K562 (cell line): Measurements from ENCODE around the gene PLEKHA6. TPM values are rescaled to one million over a fixed set of nuclear protein-coding genes. Genes with fewer than 3 reads are reported as not detected.
A peak's percentile ranks its signal among the peaks of the same experiment; 100 is the strongest.

Experiments
- ARHGAP35 ChIP-seq: fragments of 450-650 bp; IDR thresholded peaks from 2 replicates; pipeline ENCODE4 v1.6.1; 2018; ENCODE audit not compliant: partially characterized antibody
- BHLHE40 ChIP-seq: IDR thresholded peaks from 2 replicates; pipeline ENCODE4 v1.6.1; 2011; ENCODE audit warnings: low read length, improper control_type of control experiment
- CHD1 ChIP-seq: fragments of 200-600 bp; sonication (generic); IDR thresholded peaks from one replicate; pipeline ENCODE4 v1.6.1; 2012; ENCODE audit warnings: mild to moderate bottlenecking, moderate library complexity, low read length, inconsistent platforms
- E2F3 ChIP-seq: fragments of 250-450 bp; sonication (Bioruptor Pico); IDR thresholded peaks from 2 replicates; pipeline ENCODE4 v1.4.0; 2020; ENCODE audit warnings: mild to moderate bottlenecking
- KLF1 ChIP-seq: fragments of 450-650 bp; IDR thresholded peaks from 2 replicates; pipeline ENCODE4 v1.6.1; 2016; ENCODE audit warnings: missing genetic modification characterization, missing compliant biosample characterization
- MAZ ChIP-seq, 2 experiments: fragments of 450-650 bp in 1 of 2; sonication (generic) in 1 of 2; formaldehyde crosslinking; IDR thresholded peaks in 1 of 2; conservative IDR thresholded peaks in 1 of 2; 2 replicates each; pipeline versions ENCODE4 v1.4.0 to v1.5.0; 2020; ENCODE audit warnings: mild to moderate bottlenecking in 1 of 2, missing genetic modification reagents in 1 of 2
- MCM3 ChIP-seq: fragments of 450-650 bp; IDR thresholded peaks from 2 replicates; pipeline ENCODE4 v1.6.1; 2016
- RAD51 ChIP-seq: fragments of 450-650 bp; IDR thresholded peaks from 2 replicates; pipeline ENCODE4 v1.7.1; 2016; ENCODE audit warnings: low read depth, mild to moderate bottlenecking, borderline replicate concordance
- ZBTB1 ChIP-seq: sonication (generic); formaldehyde crosslinking; IDR thresholded peaks from 2 replicates; pipeline ENCODE4 v1.8.1; 2023; ENCODE audit warnings: missing genetic modification reagents, low read depth, mild to moderate bottlenecking, borderline replicate concordance
- ZNF217 ChIP-seq: sonication (generic); formaldehyde crosslinking; IDR thresholded peaks from 2 replicates; pipeline ENCODE4 v1.8.0; 2022; ENCODE audit warnings: mild to moderate bottlenecking, missing genetic modification reagents
- ZNF224 ChIP-seq: sonication (generic); formaldehyde crosslinking; IDR thresholded peaks from 2 replicates; pipeline ENCODE4 v1.8.0; 2022; ENCODE audit warnings: mild to moderate bottlenecking, missing genetic modification reagents
- ZNF3 ChIP-seq: fragments of 250-450 bp; sonication (Bioruptor Pico); IDR thresholded peaks from 2 replicates; pipeline ENCODE4 v1.5.0; 2021; ENCODE audit warnings: mild to moderate bottlenecking, moderate library complexity
- ZNF699 ChIP-seq: fragments of 250-450 bp; sonication (Bioruptor Pico); IDR thresholded peaks from 2 replicates; pipeline ENCODE4 v1.8.0; 2021; ENCODE audit warnings: mild to moderate bottlenecking, moderate library complexity; ENCODE audit not compliant: insufficient replicate concordance
- polyA plus RNA-seq, 8 experiments: library from polyadenylated mRNA; depleted of rRNA in 4 of 8; stranded (reverse) in 5 of 8; unstranded in 3 of 8; fragments of >200 nt; fragmentation: Nextera tagmentation in 2 of 8; fragmentation: Illumina TruSeq in 1 of 8; extraction: Ambion mirVana in 2 of 8; extraction: Trizol in 1 of 8; gene quantifications; 2 replicates each; pipeline versions ENCODE4 v1.2.1 to v1.2.3, GENCODE V29; 2011 to 2014; ENCODE audit warnings: inconsistent platforms in 1 of 8, missing spikeins in 1 of 8
- total RNA-seq, 7 experiments: library from RNA; depleted of rRNA in 6 of 7; stranded (reverse); fragments of >200 nt in 6 of 7; fragmentation: Illumina TruSeq in 2 of 7; extraction: Trizol in 2 of 7; gene quantifications; 2 replicates each; pipeline versions ENCODE4 v1.2.1 to v1.2.3, GENCODE V29; 2011 to 2021; ENCODE audit warnings: low replicate concordance in 1 of 7
- TF ChIP-seq, protein P1 (sequence below): sonication (generic); formaldehyde crosslinking; IDR thresholded peaks from 2 replicates; pipeline ENCODE4 v1.5.0; 2020; ENCODE audit warnings: missing genetic modification reagents
- TF ChIP-seq, protein P2 (sequence below): sonication (generic); formaldehyde crosslinking; IDR thresholded peaks from 2 replicates; pipeline ENCODE4 v1.8.1; 2023; ENCODE audit warnings: mild to moderate bottlenecking, missing genetic modification reagents
- TF ChIP-seq, protein P3 (sequence below): fragments of 250-450 bp; sonication (Bioruptor Pico); IDR thresholded peaks from 2 replicates; pipeline ENCODE4 v1.4.0; 2020

Gene PLEKHA6
- total and polyA plus RNA-seq, 9 of the 15 experiments (the other 6 are each of a cell fraction or from before 2014, with no cell fraction given) = under 0.01 to 0.33 (median 0.01) TPM; not detected in 4

DNA sequence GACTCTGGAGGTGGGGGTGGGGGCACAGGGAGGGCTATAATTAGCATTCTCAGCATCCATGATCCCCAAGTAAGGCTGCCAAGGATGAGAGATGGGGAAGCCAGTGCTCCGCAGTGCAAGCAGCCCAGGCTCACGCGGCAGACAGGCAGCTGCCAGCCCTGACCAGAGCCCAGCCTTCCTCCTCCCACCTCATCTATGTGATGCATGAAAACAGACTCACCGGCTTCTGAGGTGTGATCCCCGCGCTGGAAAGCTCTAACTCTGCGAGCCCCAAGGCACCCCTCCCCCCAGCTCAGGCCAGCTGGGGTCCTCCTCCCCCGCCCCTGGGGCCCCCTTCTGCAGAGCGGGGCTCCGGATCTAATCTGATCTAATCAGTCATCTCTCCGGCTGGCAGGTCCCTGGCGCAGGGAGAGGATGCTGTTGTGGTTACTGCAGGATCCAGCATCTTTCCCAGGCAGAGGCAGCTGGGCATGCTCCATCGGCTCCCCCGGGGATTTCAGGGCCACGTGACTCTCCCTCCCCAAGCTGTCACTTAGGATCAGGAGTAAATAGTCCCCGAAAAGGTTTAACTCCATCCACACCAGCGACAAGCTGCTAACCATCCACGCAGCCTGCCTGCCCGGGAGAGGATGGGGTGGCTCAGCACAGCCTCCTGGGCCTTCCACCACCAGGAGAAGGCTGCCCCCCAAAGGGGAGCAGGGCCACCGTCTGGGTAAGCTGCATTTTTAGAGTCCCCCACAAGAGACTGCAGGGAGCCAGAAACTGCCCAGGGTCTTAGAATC, at the start of gene PLEKHA6 (continued):
- TF ChIP-seq, protein P1, sequence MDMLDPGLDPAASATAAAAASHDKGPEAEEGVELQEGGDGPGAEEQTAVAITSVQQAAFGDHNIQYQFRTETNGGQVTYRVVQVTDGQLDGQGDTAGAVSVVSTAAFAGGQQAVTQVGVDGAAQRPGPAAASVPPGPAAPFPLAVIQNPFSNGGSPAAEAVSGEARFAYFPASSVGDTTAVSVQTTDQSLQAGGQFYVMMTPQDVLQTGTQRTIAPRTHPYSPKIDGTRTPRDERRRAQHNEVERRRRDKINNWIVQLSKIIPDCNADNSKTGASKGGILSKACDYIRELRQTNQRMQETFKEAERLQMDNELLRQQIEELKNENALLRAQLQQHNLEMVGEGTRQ (CRISPR knock-in tag) = peak; percentile 81
- TF ChIP-seq CHD1 (no peak), ZNF699 (CRISPR knock-in tag) (no peak), KLF1 (no peak), ZNF224 (CRISPR knock-in tag) (no peak), MCM3 (no peak), RAD51 (peak; percentile 61), ZBTB1 (no peak), ZNF3 (CRISPR knock-in tag) (no peak), ZNF217 (no peak), MAZ (CRISPR knock-in tag; conservative IDR thresholded peaks at IDR 0.05 in 1 of 2, IDR thresholded peaks at IDR 0.05 in 1 of 2) (0 out of 4 replicates have a peak, but pooled peaks of 1 of the 2 experiments have one; percentile 15), ARHGAP35 (no peak), E2F3 (CRISPR knock-in tag) (no peak), BHLHE40 (peak; percentile 22; the same call in 1 of the 2 replicates)
- TF ChIP-seq, protein P2, sequence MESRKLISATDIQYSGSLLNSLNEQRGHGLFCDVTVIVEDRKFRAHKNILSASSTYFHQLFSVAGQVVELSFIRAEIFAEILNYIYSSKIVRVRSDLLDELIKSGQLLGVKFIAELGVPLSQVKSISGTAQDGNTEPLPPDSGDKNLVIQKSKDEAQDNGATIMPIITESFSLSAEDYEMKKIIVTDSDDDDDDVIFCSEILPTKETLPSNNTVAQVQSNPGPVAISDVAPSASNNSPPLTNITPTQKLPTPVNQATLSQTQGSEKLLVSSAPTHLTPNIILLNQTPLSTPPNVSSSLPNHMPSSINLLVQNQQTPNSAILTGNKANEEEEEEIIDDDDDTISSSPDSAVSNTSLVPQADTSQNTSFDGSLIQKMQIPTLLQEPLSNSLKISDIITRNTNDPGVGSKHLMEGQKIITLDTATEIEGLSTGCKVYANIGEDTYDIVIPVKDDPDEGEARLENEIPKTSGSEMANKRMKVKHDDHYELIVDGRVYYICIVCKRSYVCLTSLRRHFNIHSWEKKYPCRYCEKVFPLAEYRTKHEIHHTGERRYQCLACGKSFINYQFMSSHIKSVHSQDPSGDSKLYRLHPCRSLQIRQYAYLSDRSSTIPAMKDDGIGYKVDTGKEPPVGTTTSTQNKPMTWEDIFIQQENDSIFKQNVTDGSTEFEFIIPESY = no peak
- TF ChIP-seq, protein P3, sequence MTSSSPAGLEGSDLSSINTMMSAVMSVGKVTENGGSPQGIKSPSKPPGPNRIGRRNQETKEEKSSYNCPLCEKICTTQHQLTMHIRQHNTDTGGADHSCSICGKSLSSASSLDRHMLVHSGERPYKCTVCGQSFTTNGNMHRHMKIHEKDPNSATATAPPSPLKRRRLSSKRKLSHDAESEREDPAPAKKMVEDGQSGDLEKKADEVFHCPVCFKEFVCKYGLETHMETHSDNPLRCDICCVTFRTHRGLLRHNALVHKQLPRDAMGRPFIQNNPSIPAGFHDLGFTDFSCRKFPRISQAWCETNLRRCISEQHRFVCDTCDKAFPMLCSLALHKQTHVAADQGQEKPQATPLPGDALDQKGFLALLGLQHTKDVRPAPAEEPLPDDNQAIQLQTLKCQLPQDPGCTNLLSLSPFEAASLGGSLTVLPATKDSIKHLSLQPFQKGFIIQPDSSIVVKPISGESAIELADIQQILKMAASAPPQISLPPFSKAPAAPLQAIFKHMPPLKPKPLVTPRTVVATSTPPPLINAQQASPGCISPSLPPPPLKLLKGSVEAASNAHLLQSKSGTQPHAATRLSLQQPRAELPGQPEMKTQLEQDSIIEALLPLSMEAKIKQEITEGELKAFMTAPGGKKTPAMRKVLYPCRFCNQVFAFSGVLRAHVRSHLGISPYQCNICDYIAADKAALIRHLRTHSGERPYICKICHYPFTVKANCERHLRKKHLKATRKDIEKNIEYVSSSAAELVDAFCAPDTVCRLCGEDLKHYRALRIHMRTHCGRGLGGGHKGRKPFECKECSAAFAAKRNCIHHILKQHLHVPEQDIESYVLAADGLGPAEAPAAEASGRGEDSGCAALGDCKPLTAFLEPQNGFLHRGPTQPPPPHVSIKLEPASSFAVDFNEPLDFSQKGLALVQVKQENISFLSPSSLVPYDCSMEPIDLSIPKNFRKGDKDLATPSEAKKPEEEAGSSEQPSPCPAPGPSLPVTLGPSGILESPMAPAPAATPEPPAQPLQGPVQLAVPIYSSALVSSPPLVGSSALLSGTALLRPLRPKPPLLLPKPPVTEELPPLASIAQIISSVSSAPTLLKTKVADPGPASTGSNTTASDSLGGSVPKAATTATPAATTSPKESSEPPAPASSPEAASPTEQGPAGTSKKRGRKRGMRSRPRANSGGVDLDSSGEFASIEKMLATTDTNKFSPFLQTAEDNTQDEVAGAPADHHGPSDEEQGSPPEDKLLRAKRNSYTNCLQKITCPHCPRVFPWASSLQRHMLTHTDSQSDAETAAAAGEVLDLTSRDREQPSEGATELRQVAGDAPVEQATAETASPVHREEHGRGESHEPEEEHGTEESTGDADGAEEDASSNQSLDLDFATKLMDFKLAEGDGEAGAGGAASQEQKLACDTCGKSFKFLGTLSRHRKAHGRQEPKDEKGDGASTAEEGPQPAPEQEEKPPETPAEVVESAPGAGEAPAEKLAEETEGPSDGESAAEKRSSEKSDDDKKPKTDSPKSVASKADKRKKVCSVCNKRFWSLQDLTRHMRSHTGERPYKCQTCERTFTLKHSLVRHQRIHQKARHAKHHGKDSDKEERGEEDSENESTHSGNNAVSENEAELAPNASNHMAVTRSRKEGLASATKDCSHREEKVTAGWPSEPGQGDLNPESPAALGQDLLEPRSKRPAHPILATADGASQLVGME (CRISPR knock-in tag) = peak; percentile 68; the same call in 1 of the 2 replicates
